SK-N-SH (cell line): ENCODE measurements around the gene MEF2C. TPM values are rescaled to one million over a fixed set of nuclear protein-coding genes. Genes with fewer than 3 reads are reported as not detected.

Experiments used
- CTCF ChIA-PET: fragments of 300-600, 350-600 bp; formaldehyde crosslinking; extraction: SDS; loops from one replicate; lab custom pipeline; 2021; lab: Yijun Ruan, JAX
- POLR2A ChIA-PET: fragments of 350-600 bp; sonication (Branson Sonifier 250); formaldehyde crosslinking; extraction: SDS; loops from one replicate; lab custom pipeline; 2020; ENCODE audit warnings: antibody characterized with exemption, inconsistent platforms; lab: Yijun Ruan, JAX
- DNase-seq: peaks from one replicate; pipeline ENCODE4 v3.0.0; 2012
- H2AFZ ChIP-seq: fragments of 200-600 bp; sonication (generic); 2 replicates; pipeline ENCODE4 v1.8.1; 2016; ENCODE audit warnings: antibody characterized with exemption, mild to moderate bottlenecking, low read depth
- H3F3A ChIP-seq: fragments of 200-600 bp; sonication (generic); replicated peaks from 2 replicates; pipeline ENCODE3; 2016; ENCODE audit warnings: antibody characterized with exemption, mild to moderate bottlenecking; ENCODE audit not compliant: insufficient read depth
- H3K27ac ChIP-seq, 2 experiments: fragments of 200-500 bp in 1 of 2; fragments of 200-600 bp in 1 of 2; sonication (Bioruptor generic) in 1 of 2; sonication (generic), shearing (Covaris generic) in 1 of 2; 2 replicates each; pipeline versions ENCODE4 v1.5.1 to v1.6.1; 2014 to 2016; ENCODE audit warnings: low read depth in 2 of 2, inconsistent platforms in 1 of 2, low read length in 1 of 2, mild to moderate bottlenecking in 1 of 2, mixed read lengths in 1 of 2
- H3K27me3 ChIP-seq: fragments of 200-600 bp; sonication (generic), shearing (Covaris generic); 2 replicates; pipeline ENCODE4 v1.6.1; 2016; ENCODE audit warnings: mixed run types; ENCODE audit not compliant: insufficient read depth
- H3K36me3 ChIP-seq, 2 experiments: fragments of 200-500 bp in 1 of 2; fragments of 200-600 bp in 1 of 2; sonication (Bioruptor generic) in 1 of 2; sonication (generic) in 1 of 2; replicated peaks in 1 of 2; 2 replicates each; pipeline versions ENCODE3 to v1.5.1; 2014 to 2016; ENCODE audit warnings: low read length in 1 of 2, mild to moderate bottlenecking in 1 of 2; ENCODE audit not compliant: insufficient read depth in 2 of 2, control insufficient read depth in 1 of 2
- H3K4me1 ChIP-seq, 2 experiments: fragments of 200-500 bp in 1 of 2; fragments of 200-600 bp in 1 of 2; sonication (Bioruptor generic) in 1 of 2; sonication (generic), shearing (Covaris generic) in 1 of 2; 2 replicates each; pipeline versions ENCODE4 v1.5.1 to v1.6.1; 2014 to 2016; ENCODE audit warnings: low read depth in 1 of 2, low read length in 1 of 2, mixed run types in 1 of 2; ENCODE audit not compliant: insufficient read depth in 2 of 2, control insufficient read depth in 1 of 2
- H3K4me2 ChIP-seq: fragments of 200-600 bp; sonication (generic), shearing (Covaris generic); 2 replicates; pipeline ENCODE4 v1.6.1; 2017; ENCODE audit warnings: mixed run types
- H3K4me3 ChIP-seq, 2 experiments: fragments of 200-500 bp in 1 of 2; fragments of 200-600 bp in 1 of 2; sonication (Bioruptor generic) in 1 of 2; sonication (generic), shearing (Covaris generic) in 1 of 2; 2 replicates each; pipeline versions ENCODE4 v1.5.1 to v1.8.1; 2014 to 2016; ENCODE audit warnings: low read depth in 2 of 2, inconsistent platforms in 1 of 2, low read length in 1 of 2, mild to moderate bottlenecking in 1 of 2, mixed read lengths in 1 of 2, moderate library complexity in 1 of 2
- H3K79me2 ChIP-seq: fragments of 200-600 bp; sonication (generic); 2 replicates; pipeline ENCODE4 v1.8.1; 2017; ENCODE audit warnings: mild to moderate bottlenecking; ENCODE audit not compliant: insufficient read depth
- H3K9ac ChIP-seq: fragments of 200-600 bp; sonication (generic); 2 replicates; pipeline ENCODE4 v1.6.1; 2017; ENCODE audit warnings: mixed run types
- H3K9me2 ChIP-seq: fragments of 200-600 bp; sonication (generic); 2 replicates; pipeline ENCODE4 v1.6.1; 2017; ENCODE audit warnings: mixed run types
- H3K9me3 ChIP-seq: fragments of 200-600 bp; sonication (generic); 2 replicates; pipeline ENCODE4 v1.6.1; 2017; ENCODE audit warnings: mixed run types, mild to moderate bottlenecking, moderate library complexity
- H4K20me1 ChIP-seq: fragments of 200-600 bp; sonication (generic); 2 replicates; pipeline ENCODE4 v1.6.1; 2017; ENCODE audit warnings: mild to moderate bottlenecking, mixed run types; ENCODE audit not compliant: insufficient read depth
- EP300 ChIP-seq, 2 experiments: IDR thresholded peaks; 2 replicates each; pipeline versions ENCODE4 v1.4.0 to v1.6.1; 2012; ENCODE audit warnings: borderline replicate concordance in 1 of 2, low read depth in 1 of 2, low read length in 1 of 2
- EZH2phosphoT487 ChIP-seq: fragments of 200-600 bp; sonication (generic); IDR thresholded peaks from 2 replicates; pipeline ENCODE4 v1.6.1; 2017; ENCODE audit warnings: low read depth, mixed run types, mild to moderate bottlenecking, antibody characterized with exemption, moderate library complexity, borderline replicate concordance
- FOSL2 ChIP-seq: IDR thresholded peaks from 2 replicates; pipeline ENCODE4 v1.4.0; 2012; ENCODE audit warnings: low read depth, mild to moderate bottlenecking, moderate library complexity, borderline replicate concordance
- FOXJ3 ChIP-seq: sonication (generic); formaldehyde crosslinking; IDR thresholded peaks from 2 replicates; pipeline ENCODE4 v1.5.1; 2020; ENCODE audit warnings: mild to moderate bottlenecking, missing genetic modification reagents
- FOXM1 ChIP-seq: IDR thresholded peaks from 2 replicates; pipeline ENCODE4 v1.4.0; 2012; ENCODE audit warnings: low read depth, mild to moderate bottlenecking
- GABPA ChIP-seq: IDR thresholded peaks from 2 replicates; pipeline ENCODE4 v1.4.0; 2012; ENCODE audit warnings: low read depth, mild to moderate bottlenecking
- MEF2A ChIP-seq: IDR thresholded peaks from 2 replicates; pipeline ENCODE4 v1.4.0; 2012; ENCODE audit warnings: low read depth, borderline replicate concordance
- NFIC ChIP-seq: IDR thresholded peaks from 2 replicates; pipeline ENCODE4 v1.4.0; 2012; ENCODE audit warnings: borderline replicate concordance
- RCOR1 ChIP-seq: fragments of 150-350 bp; IDR thresholded peaks from 2 replicates; pipeline ENCODE4 v1.6.1; 2017; ENCODE audit warnings: antibody characterized with exemption, low read length
- RFX5 ChIP-seq: IDR thresholded peaks from 2 replicates; pipeline ENCODE4 v1.6.1; 2012; ENCODE audit warnings: mild to moderate bottlenecking, improper control_type of control experiment, low read length
- RXRA ChIP-seq: IDR thresholded peaks from 2 replicates; pipeline ENCODE4 v1.4.0; 2012; ENCODE audit warnings: low read depth, mild to moderate bottlenecking, borderline replicate concordance
- SIN3A ChIP-seq: IDR thresholded peaks from 2 replicates; pipeline ENCODE4 v1.6.1; 2012; ENCODE audit warnings: low read depth, mild to moderate bottlenecking, low read length, moderate library complexity, borderline replicate concordance
- TAF1 ChIP-seq: IDR thresholded peaks from 2 replicates; pipeline ENCODE4 v1.6.1; 2012; ENCODE audit warnings: low read depth, mild to moderate bottlenecking, low read length, moderate library complexity, borderline replicate concordance
- TEAD4 ChIP-seq: IDR thresholded peaks from 2 replicates; pipeline ENCODE4 v1.4.0; 2012; ENCODE audit warnings: mild to moderate bottlenecking, borderline replicate concordance; ENCODE audit not compliant: insufficient read depth
- WGBS: methylation state at CpG from one replicate; pipeline ENCODE4 v1.1.6; 2017; ENCODE audit warnings: low lambda C conversion rate; 5-methylcytosine and 5-hydroxymethylcytosine counted together
- polyA plus RNA-seq, 3 experiments: library from polyadenylated mRNA; depleted of rRNA; stranded (reverse); fragments of >200 nt; gene quantifications; 2 replicates each; pipeline ENCODE4 v1.2.3, GENCODE V29; 2012
- TF ChIP-seq, protein P1 (sequence below): fragments of 200-600 bp; sonication (generic); IDR thresholded peaks from 2 replicates; pipeline ENCODE4 v1.6.1; 2017; ENCODE audit warnings: antibody characterized with exemption, mild to moderate bottlenecking, moderate library complexity
- TF ChIP-seq, protein P2 (sequence below): IDR thresholded peaks from 2 replicates; pipeline ENCODE4 v1.4.0; 2012; ENCODE audit warnings: low read depth
- TF ChIP-seq, protein P3 (sequence below): IDR thresholded peaks from 2 replicates; pipeline ENCODE4 v1.4.0; 2012; ENCODE audit warnings: low read depth, borderline replicate concordance

Gene MEF2C
- polyA plus RNA-seq, 1 of the 3 experiments (the other 2 are of a cell fraction) = 1.2 TPM

DNA sequence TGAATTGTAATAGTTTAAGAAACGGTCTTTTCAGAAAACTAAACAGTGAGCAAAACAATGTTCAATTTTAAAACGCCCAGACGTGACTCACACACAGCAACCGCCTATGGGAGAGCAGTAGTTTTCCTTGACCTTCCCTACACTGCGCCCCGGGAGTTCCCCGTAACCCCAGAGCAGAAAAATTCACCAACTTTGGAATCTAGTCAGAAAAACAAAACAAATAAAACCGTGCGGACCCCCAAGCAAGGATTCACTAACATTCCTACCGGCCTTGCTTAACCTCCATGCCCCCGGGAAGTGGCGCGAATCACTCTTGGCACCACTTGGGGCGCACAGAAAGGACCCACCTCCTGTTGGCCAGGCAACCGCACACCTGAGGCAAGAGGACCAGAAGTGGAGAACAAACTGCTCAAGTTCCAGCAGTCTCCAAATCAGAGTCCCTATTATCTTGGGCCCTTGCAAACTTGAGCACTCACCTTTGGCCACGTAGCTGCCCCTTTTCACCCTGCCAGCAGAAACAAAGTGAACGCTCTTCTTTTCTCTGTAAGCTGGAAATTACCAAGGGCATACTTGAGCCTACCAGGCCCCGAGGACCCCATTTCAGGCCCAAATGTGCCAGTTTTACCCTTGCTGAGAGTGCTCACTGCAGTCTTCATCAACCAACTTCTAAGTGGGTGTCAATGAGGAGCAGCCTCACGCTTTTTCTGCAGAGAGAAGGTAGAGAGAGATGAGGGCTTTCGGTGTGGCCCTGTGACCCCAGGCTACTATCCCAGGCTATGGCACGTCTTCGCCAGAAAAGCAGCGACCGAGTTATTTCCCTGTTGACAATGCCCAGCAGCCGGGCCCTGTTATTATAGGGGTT lies 189.7 kb downstream of the MEF2C start:
- no peaks in the 10 kb centered on the region for H3K79me2 ChIP-seq
- 19% methylated on average over 25 of the region's 25 CpGs for WGBS
- H3K9ac ChIP-seq = no peak overlapping the region
- H3K27me3 ChIP-seq = peaks cover 80% of the 10 kb centered on the region
- no peaks in the 10 kb centered on the region for H3K36me3 ChIP-seq
- POLR2A ChIA-PET = no interaction called here
- no peak overlapping the region for H2AFZ ChIP-seq
- no peaks in the 10 kb centered on the region for H3F3A ChIP-seq
- H3K27ac ChIP-seq = no peak overlapping the region
- H3K4me2 ChIP-seq = no peak overlapping the region
- H4K20me1 ChIP-seq = no peaks in the 10 kb centered on the region
- CTCF ChIA-PET = interaction anchor here (0.6 to 5.9 kb wide), 7 partner anchors 10 to 927 kb away, joined by 3 to 83 read pairs (median 4); no protein-coding TSS in a partner anchor
- no peak for DNase-seq
- H3K9me2 ChIP-seq = no peaks in the 10 kb centered on the region
- H3K4me3 ChIP-seq = no peak overlapping the region
- TF ChIP-seq FOSL2 (no peak), EZH2phosphoT487 (no peak), MEF2A (no peak), GABPA (no peak), RCOR1 (no peak), RFX5 (no peak), FOXJ3 (CRISPR knock-in tag) (no peak)
- TF ChIP-seq, protein P1, sequence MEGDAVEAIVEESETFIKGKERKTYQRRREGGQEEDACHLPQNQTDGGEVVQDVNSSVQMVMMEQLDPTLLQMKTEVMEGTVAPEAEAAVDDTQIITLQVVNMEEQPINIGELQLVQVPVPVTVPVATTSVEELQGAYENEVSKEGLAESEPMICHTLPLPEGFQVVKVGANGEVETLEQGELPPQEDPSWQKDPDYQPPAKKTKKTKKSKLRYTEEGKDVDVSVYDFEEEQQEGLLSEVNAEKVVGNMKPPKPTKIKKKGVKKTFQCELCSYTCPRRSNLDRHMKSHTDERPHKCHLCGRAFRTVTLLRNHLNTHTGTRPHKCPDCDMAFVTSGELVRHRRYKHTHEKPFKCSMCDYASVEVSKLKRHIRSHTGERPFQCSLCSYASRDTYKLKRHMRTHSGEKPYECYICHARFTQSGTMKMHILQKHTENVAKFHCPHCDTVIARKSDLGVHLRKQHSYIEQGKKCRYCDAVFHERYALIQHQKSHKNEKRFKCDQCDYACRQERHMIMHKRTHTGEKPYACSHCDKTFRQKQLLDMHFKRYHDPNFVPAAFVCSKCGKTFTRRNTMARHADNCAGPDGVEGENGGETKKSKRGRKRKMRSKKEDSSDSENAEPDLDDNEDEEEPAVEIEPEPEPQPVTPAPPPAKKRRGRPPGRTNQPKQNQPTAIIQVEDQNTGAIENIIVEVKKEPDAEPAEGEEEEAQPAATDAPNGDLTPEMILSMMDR = peak; percentile 15; the same call in 1 of the 2 replicates
- H3K4me1 ChIP-seq = peaks cover 5 to 14% of the 10 kb centered on the region in 2 experiments; a peak in 1 of 4 replicates
- no peaks in the 10 kb centered on the region for H3K9me3 ChIP-seq

DNA sequence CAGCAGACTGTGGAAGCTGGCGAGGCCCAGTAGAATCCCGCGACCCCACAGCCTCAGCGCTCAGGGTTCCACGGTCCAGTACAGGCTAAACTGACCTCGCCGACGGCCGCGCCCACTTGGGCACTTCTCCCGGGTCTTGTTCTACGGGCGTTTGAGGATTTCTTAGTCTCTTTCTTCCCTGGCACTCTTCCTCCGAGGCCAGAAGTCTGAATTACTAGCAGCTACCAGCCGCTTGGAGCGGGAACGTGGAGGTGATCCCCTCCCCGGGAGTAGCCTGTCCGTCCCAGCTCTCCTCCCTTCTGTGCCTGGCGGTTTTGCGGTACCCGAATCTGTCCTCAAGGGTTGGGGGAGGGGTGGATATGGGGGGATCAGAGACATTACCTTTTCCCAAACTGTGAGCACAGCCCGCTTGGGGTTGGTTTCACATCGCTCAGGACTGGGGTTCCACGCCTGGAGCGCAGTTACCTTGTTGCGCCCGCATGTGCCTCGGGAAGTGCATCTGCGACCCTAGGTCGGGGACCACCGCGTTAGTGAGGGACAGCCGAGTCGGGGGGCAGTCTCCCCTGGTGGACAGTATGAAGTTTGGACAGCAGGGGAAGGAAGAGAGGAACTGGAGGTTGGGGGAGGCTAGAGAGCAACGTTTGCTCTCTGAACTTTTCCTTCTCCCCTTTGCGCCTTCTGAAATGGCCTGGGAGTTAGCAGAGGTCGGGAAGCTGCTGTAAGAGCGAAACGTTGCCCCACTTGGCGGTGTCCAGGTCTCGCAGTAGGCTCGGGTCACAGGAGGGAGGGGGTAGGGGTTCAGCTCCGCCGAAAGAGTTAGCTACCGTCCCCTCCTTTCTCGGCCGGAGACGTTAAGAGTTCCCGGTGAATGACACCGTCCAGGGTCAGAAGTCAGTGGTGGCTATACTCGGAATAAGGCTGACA lies 190.8 kb downstream of the MEF2C start:
- peaks cover 5 to 14% of the 10 kb centered on the region in 2 experiments; a peak in 1 of 4 replicates for H3K4me1 ChIP-seq
- H3K79me2 ChIP-seq = no peaks in the 10 kb centered on the region
- ChIA-PET POLR2A (no interaction called here), CTCF (interaction anchor here (0.6 to 5.9 kb wide), 24 partner anchors 11 to 1748 kb away, joined by 3 to 83 read pairs (median 6); partner anchors contain the start of gene CCNH)
- WGBS = 8% methylated on average over 45 of the region's 52 CpGs
- H3F3A ChIP-seq = no peaks in the 10 kb centered on the region
- TF ChIP-seq NFIC = no peak
- no peak for TF ChIP-seq FOXJ3 (CRISPR knock-in tag)
- TF ChIP-seq RXRA = no peak
- TF ChIP-seq GABPA = no peak
- TF ChIP-seq, protein P2, sequence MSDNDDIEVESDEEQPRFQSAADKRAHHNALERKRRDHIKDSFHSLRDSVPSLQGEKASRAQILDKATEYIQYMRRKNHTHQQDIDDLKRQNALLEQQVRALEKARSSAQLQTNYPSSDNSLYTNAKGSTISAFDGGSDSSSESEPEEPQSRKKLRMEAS = no peak
- TF ChIP-seq SIN3A = no peak
- TF ChIP-seq MEF2A = no peak
- TF ChIP-seq, protein P1 = no peak
- no peak for TF ChIP-seq TEAD4
- no peak for TF ChIP-seq FOXM1
- TF ChIP-seq EP300 (IDR thresholded peaks at IDR 0.05; ENCODE audit: borderline replicate concordance in 1 of 2, low read depth in 1 of 2, low read length in 1 of 2) = no peak
- TF ChIP-seq, protein P3, sequence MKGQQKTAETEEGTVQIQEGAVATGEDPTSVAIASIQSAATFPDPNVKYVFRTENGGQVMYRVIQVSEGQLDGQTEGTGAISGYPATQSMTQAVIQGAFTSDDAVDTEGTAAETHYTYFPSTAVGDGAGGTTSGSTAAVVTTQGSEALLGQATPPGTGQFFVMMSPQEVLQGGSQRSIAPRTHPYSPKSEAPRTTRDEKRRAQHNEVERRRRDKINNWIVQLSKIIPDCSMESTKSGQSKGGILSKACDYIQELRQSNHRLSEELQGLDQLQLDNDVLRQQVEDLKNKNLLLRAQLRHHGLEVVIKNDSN = no peak
- no peak for TF ChIP-seq TAF1
- DNase-seq = no peak
- H3K27ac ChIP-seq = no peak overlapping the region
- H4K20me1 ChIP-seq = no peaks in the 10 kb centered on the region
- H3K9me3 ChIP-seq = no peaks in the 10 kb centered on the region
- no peak overlapping the region; a peak in 1 of 4 replicates for H3K4me3 ChIP-seq
- H3K4me2 ChIP-seq = peak overlapping the region; percentile 48
- no peaks in the 10 kb centered on the region for H3K36me3 ChIP-seq
- H3K27me3 ChIP-seq = peaks cover 89% of the 10 kb centered on the region
- no peak overlapping the region for H3K9ac ChIP-seq
- H3K9me2 ChIP-seq = no peaks in the 10 kb centered on the region
- H2AFZ ChIP-seq = no peak overlapping the region
